BLaER1 (cell line): ENCODE results near the gene CTBP1.
A peak's percentile ranks its signal among the peaks of the same experiment; 100 is the strongest.

Experiments used
- H3K27ac ChIP-seq: shearing (Covaris generic); formaldehyde crosslinking; 2 replicates; pipeline ENCODE4 v1.8.1; 2022
- H3K27me3 ChIP-seq: shearing (Covaris generic); formaldehyde crosslinking; 2 replicates; pipeline ENCODE4 v1.8.1; 2022
- H3K36me3 ChIP-seq: shearing (Covaris generic); formaldehyde crosslinking; 2 replicates; pipeline ENCODE4 v1.8.1; 2022
- H3K4me1 ChIP-seq: shearing (Covaris generic); formaldehyde crosslinking; 2 replicates; pipeline ENCODE4 v1.8.1; 2022
- H3K4me2 ChIP-seq: shearing (Covaris generic); formaldehyde crosslinking; 2 replicates; pipeline ENCODE4 v1.8.1; 2022
- H3K4me3 ChIP-seq: shearing (Covaris generic); formaldehyde crosslinking; 2 replicates; pipeline ENCODE4 v1.8.1; 2022
- H3K9ac ChIP-seq: shearing (Covaris generic); formaldehyde crosslinking; 2 replicates; pipeline ENCODE4 v1.8.1; 2022
- H3K9me3 ChIP-seq: shearing (Covaris generic); formaldehyde crosslinking; 2 replicates; pipeline ENCODE4 v1.8.1; 2022
- H4K20me1 ChIP-seq: shearing (Covaris generic); formaldehyde crosslinking; 2 replicates; pipeline ENCODE4 v1.8.1; 2022
- Cebpa-rat ChIP-seq: shearing (Covaris generic); IDR thresholded peaks from 2 replicates; pipeline ENCODE4 v1.8.1; 2022

CTBP1 gene

GRCh38 chr4:1225272-1226143 lies 23.4 kb downstream of the CTBP1 start:
- peaks cover 82% of the 10 kb centered on the region for H3K36me3 ChIP-seq
- H3K9me3 ChIP-seq = no peaks in the 10 kb centered on the region
- H3K4me2 ChIP-seq = no peak overlapping the region
- H3K27ac ChIP-seq = no peak overlapping the region
- H4K20me1 ChIP-seq = peaks cover 100% of the 10 kb centered on the region
- 0 out of 2 replicates have a peak, but pooled peaks cover 5% of the 10 kb centered on the region for H3K27me3 ChIP-seq
- H3K9ac ChIP-seq = no peak overlapping the region
- TF ChIP-seq Cebpa-rat = no peak
- peaks cover 53% of the 10 kb centered on the region for H3K4me1 ChIP-seq
- H3K4me3 ChIP-seq = no peak overlapping the region

GRCh38 chr4:1223841-1224809 lies 24.8 kb downstream of the CTBP1 start:
- H3K4me3 ChIP-seq = no peak overlapping the region
- H3K4me2 ChIP-seq = no peak overlapping the region
- 0 out of 2 replicates have a peak, but pooled peaks cover 5% of the 10 kb centered on the region for H3K27me3 ChIP-seq
- peaks cover 66% of the 10 kb centered on the region for H3K4me1 ChIP-seq
- no peak overlapping the region for H3K27ac ChIP-seq
- H3K36me3 ChIP-seq = peaks cover 68% of the 10 kb centered on the region
- peaks cover 100% of the 10 kb centered on the region for H4K20me1 ChIP-seq
- H3K9ac ChIP-seq = no peak overlapping the region
- TF ChIP-seq Cebpa-rat = no peak
- no peaks in the 10 kb centered on the region for H3K9me3 ChIP-seq

DNA sequence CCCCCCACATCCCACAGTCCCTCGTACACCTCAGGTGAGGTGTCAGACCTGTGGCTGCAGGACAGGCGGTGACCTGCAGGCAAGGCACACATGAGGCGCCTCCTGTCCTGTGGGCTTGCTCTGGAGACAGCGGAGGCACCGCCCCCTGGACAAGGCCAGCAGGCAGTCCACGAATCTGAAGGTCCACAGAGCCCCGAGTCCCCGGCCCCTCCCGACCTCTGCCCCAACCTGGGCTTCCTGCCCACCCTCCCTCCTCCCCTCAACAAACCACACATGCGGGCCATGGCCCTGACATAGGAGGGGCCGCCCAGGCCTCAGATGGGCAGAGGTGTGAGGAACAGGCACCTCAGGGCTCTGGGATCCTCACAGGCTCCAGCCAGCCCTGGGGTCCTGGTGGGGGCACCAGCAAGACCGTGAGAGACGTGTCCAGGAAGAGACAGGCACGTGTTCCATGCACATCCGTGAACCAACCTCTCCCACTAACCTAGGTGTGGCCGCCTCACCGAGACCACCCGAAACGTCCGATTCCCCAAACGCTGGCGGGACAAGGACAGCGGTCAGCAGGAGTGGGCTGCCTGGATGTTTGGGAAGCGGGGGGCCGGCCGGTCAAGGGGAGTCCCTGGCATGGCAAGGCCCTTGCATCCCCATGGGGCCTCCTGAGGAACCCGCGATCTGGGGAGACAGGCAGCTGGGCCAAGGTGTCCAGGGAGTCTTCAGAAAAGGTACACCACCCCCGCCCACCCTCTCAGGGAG lies 25.8 kb downstream of the CTBP1 start:
- no peaks in the 10 kb centered on the region for H3K9me3 ChIP-seq
- H3K27me3 ChIP-seq = 0 out of 2 replicates have a peak, but pooled peaks cover 5% of the 10 kb centered on the region
- H3K4me1 ChIP-seq = peaks cover 67% of the 10 kb centered on the region
- no peak overlapping the region for H3K9ac ChIP-seq
- H3K4me2 ChIP-seq = peak overlapping the region; percentile 95
- H3K36me3 ChIP-seq = peaks cover 58% of the 10 kb centered on the region
- H4K20me1 ChIP-seq = peaks cover 100% of the 10 kb centered on the region
- no peak overlapping the region for H3K27ac ChIP-seq
- no peak overlapping the region for H3K4me3 ChIP-seq
- no peak for TF ChIP-seq Cebpa-rat

DNA sequence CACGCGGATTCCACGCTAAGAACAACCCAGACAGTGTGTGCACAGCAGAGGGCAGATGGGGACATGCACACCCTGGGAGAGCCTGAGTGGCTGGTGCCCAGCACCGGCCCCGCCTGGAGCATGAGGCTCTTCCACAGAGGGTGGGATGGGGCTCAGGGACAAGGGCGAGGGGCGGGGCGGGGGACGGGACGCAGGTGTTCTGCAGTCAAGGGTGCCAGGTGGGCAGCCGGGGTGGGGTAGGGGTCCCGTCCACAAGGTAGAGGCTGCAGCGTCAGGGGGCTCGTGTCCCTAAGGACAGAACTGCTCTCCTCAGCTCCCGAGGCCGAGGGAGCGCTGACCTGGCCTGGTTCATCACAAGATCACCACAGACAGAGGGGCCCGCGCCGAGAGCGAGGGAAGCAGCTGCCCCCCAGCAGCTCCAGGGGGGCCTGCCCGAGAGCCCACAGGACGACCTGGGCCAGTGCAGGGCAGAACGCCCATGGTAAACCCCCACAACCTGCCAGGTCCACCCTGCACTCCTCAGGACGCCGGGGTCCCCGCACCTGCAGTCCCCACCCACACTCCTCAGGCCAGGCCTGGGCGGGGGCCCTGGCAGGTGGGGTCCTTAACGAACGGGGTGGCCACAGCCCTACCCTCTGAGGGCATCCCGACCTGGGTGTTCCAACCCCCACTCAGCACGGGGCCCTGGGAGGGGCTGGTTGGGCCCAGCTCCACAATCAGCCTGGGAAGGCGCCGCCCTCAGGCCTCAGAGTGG lies 26.7 kb downstream of the CTBP1 start:
- 0 out of 2 replicates have a peak, but pooled peaks cover 5% of the 10 kb centered on the region for H3K27me3 ChIP-seq
- no peaks in the 10 kb centered on the region for H3K9me3 ChIP-seq
- H3K4me1 ChIP-seq = peaks cover 71% of the 10 kb centered on the region
- peak overlapping the region; percentile 95 for H3K4me2 ChIP-seq
- no peak overlapping the region for H3K4me3 ChIP-seq
- H3K27ac ChIP-seq = no peak overlapping the region
- H3K9ac ChIP-seq = no peak overlapping the region
- peaks cover 100% of the 10 kb centered on the region for H4K20me1 ChIP-seq
- H3K36me3 ChIP-seq = peaks cover 49% of the 10 kb centered on the region
- no peak for TF ChIP-seq Cebpa-rat

DNA sequence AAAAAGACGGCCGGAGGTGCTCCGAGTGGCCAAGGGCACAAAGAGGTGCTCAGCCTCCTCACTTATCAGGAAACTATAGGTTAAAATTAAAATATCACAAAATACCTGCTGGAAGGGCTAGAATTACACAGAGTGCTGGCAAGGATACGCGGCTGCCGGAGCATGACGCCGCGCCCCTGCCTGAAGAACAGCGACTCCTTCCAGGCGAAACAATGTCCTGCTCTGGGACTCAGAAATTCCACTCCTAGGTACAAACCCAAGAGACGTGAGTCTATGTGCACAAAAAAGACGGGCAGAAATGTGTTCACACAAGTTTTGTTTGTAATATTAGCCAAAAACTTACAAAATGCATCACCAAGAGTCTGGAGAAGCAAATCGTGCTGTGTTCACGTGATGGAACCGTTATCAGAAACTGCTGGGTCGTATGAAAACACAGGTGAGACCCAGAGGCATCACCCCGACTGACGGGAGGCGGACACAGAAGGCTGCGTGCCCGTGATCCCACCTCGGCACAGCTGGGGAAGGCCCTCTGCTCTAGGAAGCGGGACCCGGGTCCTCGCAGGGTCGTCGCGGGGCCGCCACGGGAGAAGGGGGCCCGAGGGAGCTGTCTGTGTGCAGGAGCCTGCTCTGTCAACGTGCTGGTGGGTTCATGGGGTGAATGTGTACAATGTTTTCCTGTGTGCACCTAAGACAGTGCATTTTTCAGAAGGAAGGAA lies 27.6 kb downstream of the CTBP1 start:
- no peaks in the 10 kb centered on the region for H3K9me3 ChIP-seq
- H3K4me1 ChIP-seq = peaks cover 80% of the 10 kb centered on the region
- no peak overlapping the region for H3K9ac ChIP-seq
- no peak overlapping the region for H3K27ac ChIP-seq
- H4K20me1 ChIP-seq = peaks cover 100% of the 10 kb centered on the region
- no peak for TF ChIP-seq Cebpa-rat
- peak overlapping the region; percentile 95 for H3K4me2 ChIP-seq
- H3K4me3 ChIP-seq = peak overlapping the region; percentile 12; the same call in 1 of the 2 replicates
- H3K36me3 ChIP-seq = peaks cover 44% of the 10 kb centered on the region
- 0 out of 2 replicates have a peak, but pooled peaks cover 5% of the 10 kb centered on the region for H3K27me3 ChIP-seq

- Histone ChIP-seq H3K36me3 (peaks cover 44% of the 10 kb centered on the region), H4K20me1 (peaks cover 100% of the 10 kb centered on the region), H3K27ac (no peak overlapping the region), H3K9ac (no peak overlapping the region), H3K4me1 (peaks cover 87% of the 10 kb centered on the region), H3K4me3 (no peak overlapping the region), H3K27me3 (0 out of 2 replicates have a peak, but pooled peaks cover 5% of the 10 kb centered on the region), H3K9me3 (no peaks in the 10 kb centered on the region), H3K4me2 (peak overlapping the region; percentile 95)
- no peak for TF ChIP-seq Cebpa-rat
These were observed 28.4 kb downstream of the CTBP1 start for GRCh38 chr4:1220566-1220965.

DNA sequence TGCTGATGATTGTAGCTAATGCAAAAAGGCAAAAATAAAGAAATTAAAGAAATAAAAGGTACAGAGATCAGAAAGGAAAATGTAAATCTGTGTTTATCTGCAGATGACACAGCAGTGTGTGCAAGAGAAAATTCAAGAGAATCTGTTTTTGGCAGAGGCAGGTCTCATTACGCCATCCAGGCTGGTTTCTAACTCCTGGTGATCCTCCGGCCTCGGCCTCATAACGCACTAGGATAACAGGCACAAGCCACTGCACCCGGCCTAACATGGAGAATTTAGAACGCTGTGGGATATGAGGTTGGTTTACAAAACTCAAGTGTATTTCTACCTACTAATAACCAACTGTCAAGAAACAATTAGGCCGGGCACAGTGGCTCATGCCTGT lies 29.4 kb downstream of the CTBP1 start:
- peak overlapping the region; percentile 60 for H3K4me3 ChIP-seq

More for the DNA sequence above, 29.4 kb downstream of the CTBP1 start:
- Histone ChIP-seq H3K36me3 (peaks cover 44% of the 10 kb centered on the region), H3K27me3 (0 out of 2 replicates have a peak, but pooled peaks cover 5% of the 10 kb centered on the region), H4K20me1 (peaks cover 100% of the 10 kb centered on the region), H3K4me2 (peak overlapping the region; percentile 95), H3K9ac (peak overlapping the region; percentile 54; the same call in 1 of the 2 replicates), H3K9me3 (no peaks in the 10 kb centered on the region), H3K4me1 (peaks cover 97% of the 10 kb centered on the region), H3K27ac (no peak overlapping the region)
- no peak for TF ChIP-seq Cebpa-rat
